Measurements from ENCODE around the gene SPOCK2.

- no peak; the same call in 1 of the 2 replicates for TF ChIP-seq CTCF (conservative IDR thresholded peaks at IDR 0.05; ENCODE audit: low read depth, low read length)
- TF ChIP-seq POLR2A (IDR thresholded peaks at IDR 0.05; ENCODE audit: low read depth, low read length) = no peak
- TF ChIP-seq BHLHE40 (IDR thresholded peaks at IDR 0.05; ENCODE audit: low read depth, low read length) = no peak
- peak; percentile 28 for TF ChIP-seq RAD21 (IDR thresholded peaks at IDR 0.05; ENCODE audit: low read length)
- TF ChIP-seq MAZ (IDR thresholded peaks at IDR 0.05; ENCODE audit: borderline replicate concordance, low read depth, low read length) = no peak
- no peak for TF ChIP-seq RFX5 (IDR thresholded peaks at IDR 0.05; ENCODE audit: low read depth, low read length)
- no peak for TF ChIP-seq USF2 (IDR thresholded peaks at IDR 0.05; ENCODE audit: low read depth, low read length)
- TF ChIP-seq MAFK (IDR thresholded peaks at IDR 0.05; ENCODE audit: low read depth, low read length) = no peak
- no peak for TF ChIP-seq CEBPB (IDR thresholded peaks at IDR 0.05; ENCODE audit: low read depth, low read length)
- TF ChIP-seq SMC3 (IDR thresholded peaks at IDR 0.05; ENCODE audit: low read depth, low read length) = peak; percentile 31
- TF ChIP-seq FOS (IDR thresholded peaks at IDR 0.05; ENCODE audit: low read depth, low read length) = no peak
- no peak for TF ChIP-seq CHD1 (IDR thresholded peaks at IDR 0.05; ENCODE audit: low read depth, low read length)
Observed at GRCh38 chr10:72069751-72070526, 18.4 kb downstream of the SPOCK2 start.
